ENCODE measurements around the gene ZNF207. TPM values are rescaled to one million over a fixed set of nuclear protein-coding genes. Genes with fewer than 3 reads are reported as not detected.
"Not testable (repeated sequence)": the region's sequence is repeated elsewhere in the genome, so short reads cannot be mapped to it uniquely, and the experiment has no call there.

ZNF207 gene
- polyA plus RNA-seq, 1 donor = 302 TPM

DNA sequence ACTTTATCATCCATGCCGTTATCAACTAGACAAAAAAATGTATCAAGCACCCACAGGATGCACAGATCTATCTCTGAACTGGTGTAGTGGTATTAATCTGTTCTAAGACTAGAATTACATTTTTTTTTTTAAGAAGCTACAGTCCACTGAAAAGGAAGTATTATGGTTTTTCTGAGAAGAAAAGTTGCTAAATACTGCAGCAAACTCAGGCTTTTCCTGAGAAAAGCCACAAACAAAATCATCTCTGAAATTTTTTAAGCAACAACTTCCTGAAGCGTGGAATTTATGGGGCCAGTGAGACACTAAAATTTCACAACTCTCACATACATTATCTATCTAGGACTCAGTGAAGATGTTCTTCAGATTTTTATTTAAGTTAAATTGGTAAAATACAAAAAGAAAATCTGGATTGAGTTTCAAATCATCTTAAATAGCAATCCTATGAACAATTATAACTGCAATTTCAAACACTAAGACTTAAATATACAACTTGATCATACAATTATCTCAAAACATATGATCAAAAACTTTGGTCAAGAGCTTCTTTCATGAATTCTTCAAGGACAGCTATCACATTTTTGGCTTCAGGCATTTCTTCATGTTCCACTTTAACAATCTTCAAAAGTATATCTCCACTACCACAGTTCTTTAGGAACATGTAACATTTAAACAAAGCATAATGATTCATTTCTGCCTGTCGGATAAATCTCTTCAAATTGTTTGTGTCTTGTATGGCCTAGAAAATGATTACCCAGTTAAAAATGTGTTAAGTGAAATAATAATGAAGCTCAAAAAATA is 18.5 kb upstream of the ZNF207 start:
- no peak for DNase-seq

GRCh38 chr17:32333187-32333586 is 16.8 kb upstream of the ZNF207 start:
- DNase-seq = no peak

DNA sequence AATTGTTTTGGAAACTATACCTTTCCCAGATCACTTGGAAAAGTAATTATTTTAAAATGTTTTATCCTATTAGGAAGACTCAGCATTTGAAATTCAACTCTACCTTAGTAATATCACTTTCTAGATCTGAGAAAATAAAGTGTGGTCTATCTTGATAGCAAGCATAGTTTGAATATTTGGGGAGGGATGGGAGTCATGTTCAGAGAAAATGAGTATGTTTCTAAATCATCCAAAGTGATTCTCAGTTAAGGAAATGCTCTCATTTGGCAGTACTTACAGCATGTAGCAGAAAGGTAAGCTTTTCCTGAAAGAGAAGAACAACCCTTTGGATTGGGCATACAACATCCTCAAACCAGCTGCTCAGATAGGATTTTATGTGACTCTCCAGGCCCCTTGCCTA is 14.9 kb upstream of the ZNF207 start:
- no peak for DNase-seq

GRCh38 chr17:32335687-32336086 is 14.3 kb upstream of the ZNF207 start:
- no peak for DNase-seq

DNA sequence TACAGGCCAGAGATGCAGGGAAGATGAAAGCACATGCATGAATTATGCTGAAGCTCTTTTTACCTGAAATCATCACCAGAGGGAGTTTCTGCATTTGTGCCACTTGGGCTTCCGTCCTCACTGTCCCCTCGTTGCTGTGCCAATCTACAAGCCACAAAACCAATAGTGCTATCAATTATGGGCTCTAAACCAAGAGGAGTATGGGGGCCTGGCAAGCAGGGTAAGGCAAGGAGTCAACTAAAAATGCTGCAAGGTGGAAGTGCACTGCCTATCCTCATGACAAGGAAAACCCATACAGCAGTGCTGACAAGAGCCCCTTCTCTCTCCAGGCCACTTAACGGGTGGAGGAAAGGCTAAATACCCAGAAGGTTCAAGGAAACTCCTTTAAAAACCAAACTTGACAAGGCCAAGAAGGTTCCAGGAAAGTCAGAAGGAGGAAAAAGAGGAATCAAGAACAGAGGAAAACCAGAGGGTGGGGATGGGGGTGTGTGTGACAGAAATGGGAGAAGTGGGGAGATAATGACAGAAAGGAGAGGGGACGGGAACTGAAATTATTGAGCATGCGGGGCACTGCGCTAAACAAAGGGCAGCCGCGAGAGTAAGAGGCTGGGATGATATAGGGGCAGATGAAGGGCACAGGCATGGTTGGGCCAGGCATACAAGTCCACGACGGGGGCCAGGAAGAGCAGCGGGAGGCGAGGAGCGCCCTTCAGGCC is 8.7 kb upstream of the ZNF207 start:
- DNase-seq = peak; percentile 24

- DNase-seq = peak; percentile 76
Observed at GRCh38 chr17:32341857-32342602, 7.9 kb upstream of the ZNF207 start, which contains the start of gene C17orf75. C17orf75 (minus strand) TSS chr17:32342173; CDS start chr17:32342139, 34 bp downstream.

GRCh38 chr17:32342603-32343325 is 7.2 kb upstream of the ZNF207 start:
- DNase-seq = no peak

GRCh38 chr17:32345951-32346600 is 3.9 kb upstream of the ZNF207 start:
- no peak for DNase-seq

DNA sequence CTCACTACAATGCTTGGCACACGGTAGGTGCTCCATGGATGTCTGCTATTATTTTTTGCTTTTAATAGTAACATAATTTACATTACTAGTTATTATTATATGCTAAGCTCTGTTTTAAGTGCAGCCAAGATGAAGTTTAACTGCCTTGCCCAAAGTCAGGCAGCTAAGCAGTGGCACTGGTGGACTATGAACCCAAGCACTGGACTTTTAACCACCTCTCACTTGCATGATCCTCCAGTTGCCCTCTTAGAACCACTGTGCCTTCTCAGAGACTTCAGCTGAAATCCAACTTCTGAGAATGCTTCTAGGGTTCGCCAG is 1.5 kb upstream of the ZNF207 start:
- no peak for DNase-seq

DNA sequence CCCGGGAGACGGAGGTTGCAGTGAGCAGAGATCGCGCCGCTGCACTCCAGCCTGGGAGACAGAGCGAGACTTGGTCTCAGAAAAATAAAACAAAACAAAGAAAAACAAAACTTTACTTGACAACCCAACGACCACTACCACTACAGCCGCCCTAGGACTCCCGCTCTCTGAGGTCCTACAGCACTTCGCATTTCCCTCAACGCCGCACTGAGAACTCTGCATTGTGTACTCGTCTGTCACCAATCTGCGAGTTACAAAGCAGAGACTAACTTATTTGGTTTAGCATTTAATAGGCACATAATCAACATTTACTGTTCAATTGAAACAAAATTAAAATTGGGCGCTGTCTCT is 479 bp upstream of the ZNF207 start:
- DNase-seq = no peak

DNA sequence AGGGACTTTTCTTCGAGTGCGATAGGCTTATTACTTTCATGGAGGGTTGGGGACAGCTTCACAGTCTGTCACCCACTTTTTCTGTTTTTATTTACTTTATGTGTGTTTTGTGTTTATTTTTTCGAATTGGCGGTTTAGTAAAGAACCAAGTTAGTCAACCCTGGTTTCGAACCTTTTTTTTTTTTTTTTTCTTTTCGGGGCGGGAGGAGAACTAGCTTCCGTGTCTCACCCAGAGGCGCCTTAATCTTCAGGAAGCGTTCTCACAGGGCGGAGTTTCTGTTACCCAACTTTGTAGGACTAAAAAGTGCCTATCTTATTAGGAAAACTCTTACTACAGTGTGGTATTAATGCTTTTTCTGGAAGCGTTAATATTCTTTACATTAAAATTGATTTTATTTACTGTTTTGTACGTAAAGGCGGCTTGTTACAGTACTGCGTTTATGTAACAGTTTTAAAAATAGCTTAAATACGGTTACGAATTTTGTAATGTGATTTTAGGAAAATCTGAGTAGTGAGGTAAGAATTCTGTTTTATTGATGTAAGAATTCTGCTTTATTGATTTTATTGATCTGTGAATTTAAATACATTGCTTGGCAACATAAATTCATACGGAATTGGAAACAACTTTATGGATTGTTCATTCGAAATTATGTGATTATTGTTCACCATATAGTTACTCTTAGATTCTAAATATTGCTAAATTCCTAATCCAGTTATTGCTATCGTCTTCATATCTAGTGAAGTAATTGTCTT is 885 bp downstream of the ZNF207 start:
- peak; percentile 55 for DNase-seq

DNA sequence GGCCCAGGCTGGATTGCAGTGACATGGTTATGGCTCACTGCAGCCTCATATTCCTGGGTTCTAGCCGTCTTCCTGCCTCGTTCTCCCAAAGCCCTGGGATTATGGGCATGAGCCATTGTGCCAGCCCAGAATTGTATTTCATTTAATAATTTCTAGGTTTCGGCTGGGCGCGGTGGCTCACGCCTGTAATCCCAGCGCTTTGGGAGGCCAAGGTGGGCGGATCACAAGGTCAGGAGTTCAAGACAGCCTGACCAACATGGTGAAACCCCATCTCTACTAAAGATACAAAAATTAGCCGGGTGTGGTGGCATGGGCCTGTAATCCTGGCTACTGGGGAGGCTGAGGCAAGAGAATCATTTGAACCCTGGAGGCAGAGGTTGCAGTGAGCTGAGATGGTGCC is 2.8 kb downstream of the ZNF207 start:
- DNase-seq = not testable (repeated sequence)

GRCh38 chr17:32355649-32356377 is 5.9 kb downstream of the ZNF207 start:
- no peak for DNase-seq

DNA sequence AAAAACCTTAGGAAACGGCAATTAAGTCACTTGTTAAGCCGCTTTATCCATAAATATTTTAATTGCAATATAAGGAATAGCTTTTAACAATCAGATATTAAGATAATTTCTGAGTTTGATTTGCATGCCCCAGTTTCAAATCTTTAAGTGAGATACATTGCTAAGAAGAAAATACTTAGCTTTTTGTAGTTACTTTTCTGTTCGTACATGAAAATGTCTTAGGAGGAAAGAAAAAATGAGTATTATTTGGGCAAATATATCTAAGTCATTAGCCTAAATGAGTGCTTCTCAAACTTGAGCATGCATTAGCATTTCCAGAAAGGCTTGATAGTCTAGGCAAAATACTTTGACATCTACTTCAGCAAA is 6.4 kb downstream of the ZNF207 start:
- no peak for DNase-seq

DNA sequence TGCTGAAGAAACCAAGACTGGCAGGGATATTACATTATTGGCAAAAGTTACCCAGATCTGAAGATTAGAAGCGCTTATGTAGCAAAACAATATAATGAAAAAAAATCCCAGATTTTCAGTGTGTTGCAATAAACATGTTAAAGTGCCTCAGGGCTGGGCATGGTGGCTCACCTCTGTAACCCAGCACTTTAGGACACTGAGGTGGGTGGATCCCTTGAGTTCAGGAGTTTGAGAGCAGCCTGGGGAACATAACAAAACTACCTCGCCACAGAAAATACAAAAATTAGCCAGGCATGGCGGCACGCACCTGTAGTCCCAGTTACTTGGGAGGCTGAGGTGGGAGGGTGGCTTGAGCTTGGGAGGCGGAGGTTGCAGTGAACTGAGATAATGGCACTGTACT is 6.8 kb downstream of the ZNF207 start:
- DNase-seq = no peak

GRCh38 chr17:32357615-32358014 is 7.7 kb downstream of the ZNF207 start:
- no peak for DNase-seq

GRCh38 chr17:32361270-32361669 is 11.3 kb downstream of the ZNF207 start:
- DNase-seq = no peak

DNA sequence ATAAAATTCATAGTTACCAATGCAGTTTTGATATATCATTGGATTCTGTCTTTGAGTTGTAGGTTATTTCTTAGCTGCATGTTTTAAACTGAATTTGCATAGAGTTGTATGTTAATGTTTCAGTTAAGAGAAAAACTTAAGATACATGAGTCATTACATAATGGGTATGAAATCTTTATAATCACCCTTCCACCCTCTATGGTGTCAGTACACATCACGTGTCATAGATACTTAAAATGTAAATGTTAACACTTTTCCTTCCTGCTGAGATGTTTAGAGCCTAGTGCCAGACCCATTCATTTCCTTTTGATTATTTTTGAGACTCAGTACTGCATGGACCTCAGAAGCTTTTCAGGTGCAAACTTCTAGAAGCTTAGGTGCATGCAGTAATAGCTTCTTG is 20.5 kb downstream of the ZNF207 start:
- no peak for DNase-seq

DNA sequence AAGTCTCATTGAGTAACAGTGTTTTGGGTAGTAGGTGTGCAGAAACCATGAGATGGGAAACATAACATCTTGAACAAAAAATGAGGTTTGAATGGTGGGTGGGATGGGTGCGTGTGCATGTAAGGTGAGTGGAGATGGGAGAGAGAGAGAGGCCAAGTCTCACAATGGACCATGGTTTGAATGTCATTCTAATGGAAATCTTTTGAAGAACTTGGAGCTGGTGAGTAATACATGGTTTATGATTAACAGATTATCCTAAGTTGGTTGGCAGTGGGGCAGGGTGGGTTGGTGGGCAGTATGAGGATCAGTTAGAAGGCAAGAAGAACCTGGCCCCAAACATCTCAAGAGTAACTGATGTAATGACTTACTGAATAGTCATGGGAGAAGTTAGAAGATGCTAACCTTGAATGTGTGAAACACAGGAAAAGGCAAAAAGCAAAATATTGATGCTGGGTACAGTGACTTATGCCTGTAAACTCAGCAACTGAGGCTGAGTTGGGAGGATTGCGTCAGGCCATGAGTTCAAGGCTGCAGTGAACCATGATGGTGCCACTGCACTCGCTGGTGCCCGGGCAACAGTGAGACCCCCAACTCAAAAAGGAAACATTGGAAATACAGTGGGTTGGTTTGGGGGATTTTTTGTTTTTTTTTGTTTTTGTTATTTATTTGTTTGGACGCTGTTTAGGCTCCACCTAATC is 32.7 kb downstream of the ZNF207 start:
- DNase-seq = no peak

GRCh38 chr17:32383926-32384434 is 34.0 kb downstream of the ZNF207 start:
- DNase-seq = no peak
